ENCODE measurements around the gene FAM118A. TPM values are rescaled to one million over a fixed set of nuclear protein-coding genes. Genes with fewer than 3 reads are reported as not detected.

The FAM118A gene
- total RNA-seq, 1 experiment from 2014 or later: 21.3 TPM

DNA sequence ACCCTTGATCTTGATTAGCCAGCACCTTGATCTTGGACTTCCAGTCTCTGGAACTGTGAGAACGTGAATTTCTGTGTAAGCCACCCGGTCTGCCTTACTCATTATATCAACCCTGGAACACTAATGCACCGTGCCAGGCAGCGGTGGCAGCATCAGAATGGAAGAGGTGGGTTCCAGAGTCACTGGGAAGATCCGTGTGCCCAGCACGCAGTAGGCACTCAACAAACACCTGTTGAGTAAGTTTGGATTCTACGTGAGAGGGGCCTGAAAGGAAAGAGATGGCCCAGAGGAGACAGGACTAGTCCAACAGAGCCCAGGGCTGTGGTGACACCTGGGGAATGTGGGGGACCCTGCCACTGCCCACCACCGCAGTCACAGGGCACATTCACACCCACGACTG is 31.6 kb upstream of the FAM118A start (continued):
- TF ChIP-seq RELA (CRISPR knock-in tag; IDR thresholded peaks at IDR 0.05; ENCODE audit: borderline replicate concordance) (no peak), FOXJ3 (CRISPR knock-in tag; IDR thresholded peaks at IDR 0.05; ENCODE audit: borderline replicate concordance) (no peak), FOXP1 (CRISPR knock-in tag; IDR thresholded peaks at IDR 0.05; ENCODE audit: borderline replicate concordance) (no peak), ZNF219 (CRISPR knock-in tag; IDR thresholded peaks at IDR 0.05; ENCODE audit: borderline replicate concordance) (no peak)
- TF ChIP-seq, protein P1, sequence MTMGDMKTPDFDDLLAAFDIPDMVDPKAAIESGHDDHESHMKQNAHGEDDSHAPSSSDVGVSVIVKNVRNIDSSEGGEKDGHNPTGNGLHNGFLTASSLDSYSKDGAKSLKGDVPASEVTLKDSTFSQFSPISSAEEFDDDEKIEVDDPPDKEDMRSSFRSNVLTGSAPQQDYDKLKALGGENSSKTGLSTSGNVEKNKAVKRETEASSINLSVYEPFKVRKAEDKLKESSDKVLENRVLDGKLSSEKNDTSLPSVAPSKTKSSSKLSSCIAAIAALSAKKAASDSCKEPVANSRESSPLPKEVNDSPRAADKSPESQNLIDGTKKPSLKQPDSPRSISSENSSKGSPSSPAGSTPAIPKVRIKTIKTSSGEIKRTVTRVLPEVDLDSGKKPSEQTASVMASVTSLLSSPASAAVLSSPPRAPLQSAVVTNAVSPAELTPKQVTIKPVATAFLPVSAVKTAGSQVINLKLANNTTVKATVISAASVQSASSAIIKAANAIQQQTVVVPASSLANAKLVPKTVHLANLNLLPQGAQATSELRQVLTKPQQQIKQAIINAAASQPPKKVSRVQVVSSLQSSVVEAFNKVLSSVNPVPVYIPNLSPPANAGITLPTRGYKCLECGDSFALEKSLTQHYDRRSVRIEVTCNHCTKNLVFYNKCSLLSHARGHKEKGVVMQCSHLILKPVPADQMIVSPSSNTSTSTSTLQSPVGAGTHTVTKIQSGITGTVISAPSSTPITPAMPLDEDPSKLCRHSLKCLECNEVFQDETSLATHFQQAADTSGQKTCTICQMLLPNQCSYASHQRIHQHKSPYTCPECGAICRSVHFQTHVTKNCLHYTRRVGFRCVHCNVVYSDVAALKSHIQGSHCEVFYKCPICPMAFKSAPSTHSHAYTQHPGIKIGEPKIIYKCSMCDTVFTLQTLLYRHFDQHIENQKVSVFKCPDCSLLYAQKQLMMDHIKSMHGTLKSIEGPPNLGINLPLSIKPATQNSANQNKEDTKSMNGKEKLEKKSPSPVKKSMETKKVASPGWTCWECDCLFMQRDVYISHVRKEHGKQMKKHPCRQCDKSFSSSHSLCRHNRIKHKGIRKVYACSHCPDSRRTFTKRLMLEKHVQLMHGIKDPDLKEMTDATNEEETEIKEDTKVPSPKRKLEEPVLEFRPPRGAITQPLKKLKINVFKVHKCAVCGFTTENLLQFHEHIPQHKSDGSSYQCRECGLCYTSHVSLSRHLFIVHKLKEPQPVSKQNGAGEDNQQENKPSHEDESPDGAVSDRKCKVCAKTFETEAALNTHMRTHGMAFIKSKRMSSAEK (CRISPR knock-in tag; IDR thresholded peaks at IDR 0.05; ENCODE audit: borderline replicate concordance): no peak

DNA sequence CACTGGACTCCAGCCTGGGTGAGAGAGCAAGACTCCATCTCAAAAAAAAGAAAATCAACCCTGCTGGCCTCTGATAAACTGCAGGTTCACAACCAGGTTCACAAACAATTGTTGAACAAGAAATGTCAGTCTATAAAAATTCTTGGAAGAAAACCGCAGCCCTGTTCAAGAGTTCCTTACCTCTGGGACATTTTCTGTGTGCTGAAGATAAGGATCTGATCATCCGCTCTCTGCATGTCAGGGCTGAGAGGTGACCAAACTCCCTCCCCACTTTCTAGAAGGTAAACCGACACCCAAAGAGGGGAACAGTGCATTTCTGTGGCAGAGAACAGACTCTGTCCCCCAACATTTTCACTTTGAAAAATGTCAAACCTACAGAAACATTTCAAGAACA is 29.1 kb upstream of the FAM118A start:
- peaks cover 43% of the 10 kb centered on the region for H3K27me3 Mint-ChIP-seq (ENCODE audit: low read depth)
- TF ChIP-seq MYBL2 (CRISPR knock-in tag; IDR thresholded peaks at IDR 0.05) (no peak), SOX15 (CRISPR knock-in tag; IDR thresholded peaks at IDR 0.05) (no peak), ELF4 (CRISPR knock-in tag; IDR thresholded peaks at IDR 0.05; ENCODE audit: low read depth) (no peak), ATF1 (CRISPR knock-in tag; IDR thresholded peaks at IDR 0.05) (no peak), NFE2L1 (CRISPR knock-in tag; IDR thresholded peaks at IDR 0.05) (no peak), TEAD4 (CRISPR knock-in tag; IDR thresholded peaks at IDR 0.05) (no peak), TP53 (CRISPR knock-in tag; IDR thresholded peaks at IDR 0.05) (no peak), ZNF121 (CRISPR knock-in tag; IDR thresholded peaks at IDR 0.05) (no peak), ZNF263 (CRISPR knock-in tag; IDR thresholded peaks at IDR 0.05; ENCODE audit: low read depth) (no peak), SP1 (CRISPR knock-in tag; conservative IDR thresholded peaks at IDR 0.05) (no peak)
- TF ChIP-seq, protein P2, sequence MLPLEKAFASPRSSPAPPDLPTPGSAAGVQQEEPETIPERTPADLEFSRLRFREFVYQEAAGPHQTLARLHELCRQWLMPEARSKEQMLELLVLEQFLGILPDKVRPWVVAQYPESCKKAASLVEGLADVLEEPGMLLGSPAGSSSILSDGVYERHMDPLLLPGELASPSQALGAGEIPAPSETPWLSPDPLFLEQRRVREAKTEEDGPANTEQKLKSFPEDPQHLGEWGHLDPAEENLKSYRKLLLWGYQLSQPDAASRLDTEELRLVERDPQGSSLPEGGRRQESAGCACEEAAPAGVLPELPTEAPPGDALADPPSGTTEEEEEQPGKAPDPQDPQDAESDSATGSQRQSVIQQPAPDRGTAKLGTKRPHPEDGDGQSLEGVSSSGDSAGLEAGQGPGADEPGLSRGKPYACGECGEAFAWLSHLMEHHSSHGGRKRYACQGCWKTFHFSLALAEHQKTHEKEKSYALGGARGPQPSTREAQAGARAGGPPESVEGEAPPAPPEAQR (CRISPR knock-in tag; IDR thresholded peaks at IDR 0.05): no peak
- TF ChIP-seq, protein P3, sequence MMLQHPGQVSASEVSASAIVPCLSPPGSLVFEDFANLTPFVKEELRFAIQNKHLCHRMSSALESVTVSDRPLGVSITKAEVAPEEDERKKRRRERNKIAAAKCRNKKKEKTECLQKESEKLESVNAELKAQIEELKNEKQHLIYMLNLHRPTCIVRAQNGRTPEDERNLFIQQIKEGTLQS (CRISPR knock-in tag; conservative IDR thresholded peaks at IDR 0.05): no peak
- TF ChIP-seq, protein P4, sequence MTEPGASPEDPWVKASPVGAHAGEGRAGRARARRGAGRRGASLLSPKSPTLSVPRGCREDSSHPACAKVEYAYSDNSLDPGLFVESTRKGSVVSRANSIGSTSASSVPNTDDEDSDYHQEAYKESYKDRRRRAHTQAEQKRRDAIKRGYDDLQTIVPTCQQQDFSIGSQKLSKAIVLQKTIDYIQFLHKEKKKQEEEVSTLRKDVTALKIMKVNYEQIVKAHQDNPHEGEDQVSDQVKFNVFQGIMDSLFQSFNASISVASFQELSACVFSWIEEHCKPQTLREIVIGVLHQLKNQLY (CRISPR knock-in tag; IDR thresholded peaks at IDR 0.05): no peak
- TF ChIP-seq, protein P5, sequence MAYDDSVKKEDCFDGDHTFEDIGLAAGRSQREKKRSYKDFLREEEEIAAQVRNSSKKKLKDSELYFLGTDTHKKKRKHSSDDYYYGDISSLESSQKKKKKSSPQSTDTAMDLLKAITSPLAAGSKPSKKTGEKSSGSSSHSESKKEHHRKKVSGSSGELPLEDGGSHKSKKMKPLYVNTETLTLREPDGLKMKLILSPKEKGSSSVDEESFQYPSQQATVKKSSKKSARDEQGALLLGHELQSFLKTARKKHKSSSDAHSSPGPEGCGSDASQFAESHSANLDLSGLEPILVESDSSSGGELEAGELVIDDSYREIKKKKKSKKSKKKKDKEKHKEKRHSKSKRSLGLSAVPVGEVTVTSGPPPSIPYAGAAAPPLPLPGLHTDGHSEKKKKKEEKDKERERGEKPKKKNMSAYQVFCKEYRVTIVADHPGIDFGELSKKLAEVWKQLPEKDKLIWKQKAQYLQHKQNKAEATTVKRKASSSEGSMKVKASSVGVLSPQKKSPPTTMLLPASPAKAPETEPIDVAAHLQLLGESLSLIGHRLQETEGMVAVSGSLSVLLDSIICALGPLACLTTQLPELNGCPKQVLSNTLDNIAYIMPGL (CRISPR knock-in tag; IDR thresholded peaks at IDR 0.05): no peak
- TF ChIP-seq, protein P6, sequence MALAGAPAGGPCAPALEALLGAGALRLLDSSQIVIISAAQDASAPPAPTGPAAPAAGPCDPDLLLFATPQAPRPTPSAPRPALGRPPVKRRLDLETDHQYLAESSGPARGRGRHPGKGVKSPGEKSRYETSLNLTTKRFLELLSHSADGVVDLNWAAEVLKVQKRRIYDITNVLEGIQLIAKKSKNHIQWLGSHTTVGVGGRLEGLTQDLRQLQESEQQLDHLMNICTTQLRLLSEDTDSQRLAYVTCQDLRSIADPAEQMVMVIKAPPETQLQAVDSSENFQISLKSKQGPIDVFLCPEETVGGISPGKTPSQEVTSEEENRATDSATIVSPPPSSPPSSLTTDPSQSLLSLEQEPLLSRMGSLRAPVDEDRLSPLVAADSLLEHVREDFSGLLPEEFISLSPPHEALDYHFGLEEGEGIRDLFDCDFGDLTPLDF (CRISPR knock-in tag; IDR thresholded peaks at IDR 0.05): no peak
- peaks cover 7% of the 10 kb centered on the region for H3K4me1 Mint-ChIP-seq
- no peak for ATAC-seq
- no peak overlapping the region for H3K27ac Mint-ChIP-seq
- H3K4me3 Mint-ChIP-seq: no peak overlapping the region
- H3K36me3 Mint-ChIP-seq: no peaks in the 10 kb centered on the region
- CTCF ChIA-PET: no interaction called here
- DNase-seq (ENCODE audit: low spot score): no peak
- no peaks in the 10 kb centered on the region for H3K9me3 Mint-ChIP-seq
- POLR2A ChIA-PET: interaction anchor here (0.6 kb wide), 1 partner anchor 41 kb away, joined by 4 read pairs; no protein-coding TSS in a partner anchor

Data from WTC11 (cell line).